Measurements from ENCODE around the gene EFHD2.

- TF ChIP-seq CREB5 (CRISPR knock-in tag; IDR thresholded peaks at IDR 0.05; ENCODE audit: low read depth) (no peak), OSR1 (CRISPR knock-in tag; IDR thresholded peaks at IDR 0.05) (no peak), RARB (CRISPR knock-in tag; IDR thresholded peaks at IDR 0.05) (no peak), SNAI2 (CRISPR knock-in tag; IDR thresholded peaks at IDR 0.05) (no peak), PPARA (CRISPR knock-in tag; IDR thresholded peaks at IDR 0.05; ENCODE audit: borderline replicate concordance) (no peak), PATZ1 (CRISPR knock-in tag; IDR thresholded peaks at IDR 0.05; ENCODE audit: borderline replicate concordance) (no peak), ZFP30 (CRISPR knock-in tag; IDR thresholded peaks at IDR 0.05) (no peak), ZNF70 (CRISPR knock-in tag; IDR thresholded peaks at IDR 0.05) (no peak), TCF4 (CRISPR knock-in tag; IDR thresholded peaks at IDR 0.05; ENCODE audit: borderline replicate concordance) (no peak)
Measured at GRCh38 chr1:15360700-15361099, 49.0 kb upstream of the EFHD2 start.

All from SK-N-SH treated with all-trans-retinoic acid at 6 μM for 48 hours (cell line).